Left cardiac atrium (tissue), 4 donors: Measurements from ENCODE around the gene ATP5IF1. TPM values are rescaled to one million over a fixed set of nuclear protein-coding genes. Genes with fewer than 3 reads are reported as not detected.

Source experiments
- ATAC-seq, 2 donors: fragments of 200-7000 bp; cut with Tn5 transposase; one replicate each; pipeline ENCODE4 v1.9.1; 2020; ENCODE audit warnings: mild to moderate bottlenecking in 2 of 2, moderate library complexity in 2 of 2
- DNase-seq: peaks from one replicate; pipeline ENCODE4 v3.0.0-alpha.2; 2020
- intact Hi-C, 2 donors: fragments of 100-400 bp; cut with DNase I; formaldehyde crosslinking; loops; one replicate each; pipeline versions ENCODE4 v1.14.1 to v1.15.1; 2022 to 2023
- total RNA-seq, 2 donors: library from RNA; stranded (reverse); fragmentation: NEBNext Ultra II Directional; extraction: Animal tissue kit (Norgen Biotek cat#: 25700); gene quantifications; one replicate each; pipeline ENCODE4 v1.2.1, GENCODE V29; 2021
- donor health status: DM: no; HTN: yes; CAD: no.
- donor health status: DM: no; HTN: yes; CAD: no; lungs with severe emphysema.
- donor health status: DM: yes; HTN: yes; CAD: no.
- donor health status: Dilated cardiomyopathy.

The ATP5IF1 gene
- total RNA-seq, 2 donors from 2014 or later = 241 to 296 TPM

DNA sequence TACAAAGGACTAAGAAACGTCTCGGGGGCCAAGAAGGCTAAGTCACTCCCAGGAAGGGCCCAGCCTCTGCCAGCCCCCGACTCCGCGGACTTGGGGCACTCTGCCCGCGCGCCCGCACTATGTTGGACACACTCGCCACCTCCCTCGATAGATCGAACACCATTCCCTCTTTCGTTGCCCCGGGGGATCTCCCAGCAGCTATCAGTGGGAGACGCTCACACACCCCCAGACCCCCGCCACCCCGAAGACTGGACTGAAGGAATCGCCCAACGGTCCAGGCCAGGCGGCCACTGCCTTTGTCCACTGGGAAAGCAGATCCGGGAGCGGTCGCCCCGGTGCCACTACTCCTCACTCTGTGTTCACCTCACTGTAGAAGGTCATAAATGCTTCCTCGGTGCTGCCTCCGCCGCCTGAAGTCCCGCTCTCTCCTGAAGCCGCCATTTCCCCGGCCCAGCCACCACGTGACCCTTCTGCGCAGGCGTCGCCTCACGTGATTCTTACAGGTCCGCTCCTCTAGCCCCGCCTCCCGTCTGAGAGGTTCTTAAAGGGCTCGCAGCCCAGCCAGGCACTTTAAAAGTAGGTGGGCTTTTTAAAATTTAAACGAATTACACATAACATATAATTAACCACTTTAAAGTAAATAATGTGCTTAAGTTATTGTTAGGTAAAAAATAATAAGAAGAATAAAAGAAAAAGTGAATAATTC lies 3.2 kb upstream of the ATP5IF1 start, which contains the start of gene DNAJC8:
TSS of gene DNAJC8 (minus strand) at position 472 of the 706 bp plus-strand sequence. CDS start at position 441, 31 bp downstream.
- DNase-seq (peak; percentile 97), ATAC-seq (peak; percentile 78 to 81)
- intact Hi-C loops = no loop called here

DNA sequence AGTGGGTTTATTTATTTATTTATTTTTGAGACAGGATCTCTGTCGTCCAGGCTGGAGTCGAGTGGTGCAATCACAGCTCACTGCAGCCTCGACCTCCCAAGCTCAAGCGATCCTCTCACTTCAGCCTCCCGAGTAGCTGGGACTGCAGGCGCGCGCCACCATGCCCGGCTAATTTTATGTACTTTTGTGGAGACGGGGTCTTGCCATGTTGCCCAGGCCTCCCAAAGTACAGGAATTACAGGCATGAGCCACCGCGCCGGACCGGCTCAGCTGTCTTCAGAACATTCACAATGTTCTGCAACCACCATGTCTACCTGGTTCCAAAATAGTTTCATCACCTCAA lies 2.7 kb upstream of the ATP5IF1 start:
- DNase-seq (no peak), ATAC-seq (no peak)
- intact Hi-C loops = no loop called here

DNA sequence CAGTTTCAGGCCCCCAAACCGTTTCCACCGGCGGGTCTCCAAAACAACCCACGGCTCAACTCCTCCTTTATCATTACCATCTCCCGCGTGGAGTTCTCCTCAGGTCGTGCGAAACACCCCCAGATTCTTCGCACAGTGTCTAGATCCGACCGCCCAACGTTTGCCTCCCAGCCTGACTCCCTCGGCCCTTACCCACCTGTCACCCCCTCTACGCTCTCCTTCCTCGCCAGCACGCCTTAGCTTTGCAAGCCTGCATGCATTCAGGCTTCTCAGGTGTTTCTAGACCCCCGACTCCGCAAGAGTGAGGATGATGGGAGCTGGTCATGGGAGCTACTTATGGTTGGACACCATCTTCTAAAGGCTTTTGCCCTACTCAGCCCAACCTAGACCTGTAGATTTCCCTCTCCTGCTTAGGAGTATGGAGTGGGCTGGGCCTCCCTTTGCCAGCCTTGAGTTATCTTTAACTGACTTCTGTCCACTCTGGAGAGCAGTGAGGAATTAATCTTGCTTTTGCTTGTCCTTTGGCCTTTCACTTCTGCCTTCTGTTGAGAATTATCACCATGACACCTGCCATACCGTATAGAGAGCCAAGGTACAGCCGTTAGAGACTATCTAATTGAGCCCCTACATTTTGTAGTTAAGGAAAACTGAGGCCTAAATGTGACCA lies 865 bp downstream of the ATP5IF1 start:
- no peak for DNase-seq

DNA sequence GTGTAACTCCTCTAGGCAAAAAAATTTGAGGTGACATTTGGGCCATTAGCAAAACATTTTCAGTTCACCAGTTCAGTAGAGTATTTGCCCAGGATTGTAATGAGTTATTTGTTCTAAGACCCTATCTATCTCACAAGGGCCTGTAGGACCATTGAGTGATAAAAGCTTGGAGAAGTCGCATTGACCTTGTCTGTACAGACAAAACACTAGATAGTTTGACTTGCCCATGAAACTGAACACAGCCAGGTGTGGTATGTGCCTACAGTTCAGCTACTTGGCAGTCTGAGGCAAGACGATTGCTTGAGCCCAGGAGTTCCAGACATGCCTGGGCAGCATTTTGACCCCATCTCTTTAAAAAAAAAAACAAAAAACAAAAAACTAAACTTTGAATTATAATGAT lies 3.1 kb downstream of the ATP5IF1 start:
- DNase-seq = no peak
- intact Hi-C loops = no loop called here
- no peak for ATAC-seq

More for the DNA sequence above, 865 bp downstream of the ATP5IF1 start:
- peak in 1 of 2 donors; percentile 1 for ATAC-seq
- intact Hi-C loops = no loop called here

DNA sequence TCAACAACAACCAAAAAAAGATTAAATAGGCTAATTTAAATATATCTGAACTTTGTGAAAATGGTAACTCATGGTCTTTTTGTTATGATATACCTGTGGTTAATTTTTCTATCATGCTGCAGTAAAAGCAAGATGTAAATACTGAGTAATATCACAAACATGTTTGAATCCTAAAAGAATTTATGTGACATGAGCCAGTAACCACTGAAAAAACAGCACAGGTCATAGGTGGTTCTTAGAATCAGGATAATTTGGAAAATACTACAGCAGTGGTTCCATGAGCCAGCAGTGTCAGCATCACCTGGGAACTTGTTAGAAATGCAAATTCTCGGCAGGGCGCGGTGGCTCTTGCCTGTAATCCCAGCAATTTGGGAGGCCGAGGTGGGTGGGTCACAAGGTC lies 4.1 kb downstream of the ATP5IF1 start:
- ATAC-seq (no peak), DNase-seq (no peak)
- intact Hi-C loops = no loop called here

DNA sequence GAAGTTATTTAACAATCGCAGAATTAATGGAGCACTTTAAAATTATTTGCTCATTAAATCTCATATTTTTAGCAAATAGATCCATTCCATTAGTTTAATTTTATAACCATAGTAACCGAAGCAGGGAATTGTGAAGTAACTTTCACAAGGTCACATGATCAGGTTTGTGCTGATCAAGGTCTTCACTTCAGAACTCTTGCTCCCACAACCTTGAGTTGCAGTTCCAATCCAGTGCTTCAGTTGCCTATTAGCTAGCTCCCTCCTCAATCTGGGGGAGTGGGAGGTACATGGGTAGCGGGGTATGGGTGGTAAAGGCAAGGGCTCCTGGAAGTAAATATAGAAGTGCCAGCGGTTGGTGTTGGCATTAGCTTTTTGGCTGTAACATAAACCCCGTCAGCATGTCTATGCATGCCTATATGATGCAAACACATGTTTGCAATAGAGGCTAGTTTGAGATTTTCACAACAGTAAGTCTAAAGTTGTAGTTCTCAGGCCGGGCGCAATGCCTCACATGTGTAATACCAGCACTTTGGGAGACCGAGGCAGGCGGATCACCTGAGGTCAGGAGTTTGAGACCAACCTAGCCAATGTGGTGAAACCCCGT lies 5.8 kb downstream of the ATP5IF1 start:
- ATAC-seq (no peak), DNase-seq (no peak)
- intact Hi-C loops = no loop called here

DNA sequence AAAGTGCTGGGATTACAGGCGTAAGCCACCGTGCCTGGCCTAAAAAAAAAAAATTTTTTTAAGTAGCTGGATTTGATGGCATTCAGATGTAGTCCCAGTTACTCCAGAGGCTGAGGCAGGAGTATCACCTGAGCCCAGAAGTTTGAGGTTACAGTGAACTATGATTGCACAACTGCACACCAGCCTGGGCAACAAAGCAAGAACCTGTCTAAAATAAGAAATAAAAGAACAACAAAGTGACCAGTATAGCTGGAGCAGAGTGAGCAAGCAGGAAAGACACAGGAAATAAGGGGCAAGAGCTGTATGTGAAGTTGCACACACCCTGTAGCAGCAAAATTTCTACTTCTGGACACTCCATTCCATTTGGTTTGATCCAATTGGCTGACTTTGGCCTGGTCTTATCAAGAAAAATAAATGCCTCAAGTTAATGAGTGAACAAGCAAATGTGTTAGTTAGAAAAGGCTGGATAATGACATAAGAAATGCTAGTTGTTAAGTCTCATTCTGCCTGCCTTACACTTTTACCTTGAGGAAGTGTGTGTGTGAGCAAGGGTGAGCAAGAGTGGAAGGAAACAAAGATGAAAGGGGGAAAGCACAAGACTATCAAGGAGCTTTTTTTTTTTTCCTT lies 7.9 kb downstream of the ATP5IF1 start:
- intact Hi-C loops = no loop called here
- ATAC-seq (no peak), DNase-seq (no peak)

DNA sequence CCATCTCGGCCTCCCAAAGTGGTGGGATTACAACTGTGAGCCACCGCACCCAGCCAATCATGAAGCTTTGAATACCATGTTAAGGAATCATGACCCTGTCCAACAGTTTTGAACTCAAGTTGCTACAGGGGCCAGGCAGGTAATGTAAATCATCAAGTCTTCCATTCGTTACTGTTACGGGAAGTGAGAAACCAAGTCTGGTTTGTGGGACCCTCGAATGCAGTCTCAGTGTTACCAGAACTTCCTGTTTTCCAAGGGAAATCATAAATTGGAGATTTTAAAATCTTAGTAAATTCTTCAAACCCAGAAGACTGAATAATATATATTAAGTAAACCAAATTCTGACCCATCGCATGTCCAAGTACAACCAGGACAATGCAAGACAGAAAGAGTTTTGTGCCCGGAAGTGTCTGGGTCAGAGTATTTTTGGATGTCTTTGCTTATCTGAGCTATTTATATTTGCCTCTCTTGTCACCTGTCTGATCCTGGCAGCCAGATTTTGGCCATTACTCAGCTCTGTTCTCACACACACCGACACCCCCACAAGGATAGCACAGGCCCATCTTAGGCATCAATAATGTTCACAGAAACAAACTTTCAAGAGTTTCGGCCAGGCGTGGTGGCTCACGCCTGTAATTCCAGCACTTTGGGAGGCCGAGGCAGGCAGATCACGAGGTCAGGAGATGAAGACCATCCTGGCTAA lies 8.8 kb downstream of the ATP5IF1 start:
- ATAC-seq (no peak), DNase-seq (peak; percentile 39)
- intact Hi-C loops = loop anchor here in 1 of 2 donors (5.0 kb wide), 1 partner anchor 83 kb away; the partner anchor contains the start of gene MED18

DNA sequence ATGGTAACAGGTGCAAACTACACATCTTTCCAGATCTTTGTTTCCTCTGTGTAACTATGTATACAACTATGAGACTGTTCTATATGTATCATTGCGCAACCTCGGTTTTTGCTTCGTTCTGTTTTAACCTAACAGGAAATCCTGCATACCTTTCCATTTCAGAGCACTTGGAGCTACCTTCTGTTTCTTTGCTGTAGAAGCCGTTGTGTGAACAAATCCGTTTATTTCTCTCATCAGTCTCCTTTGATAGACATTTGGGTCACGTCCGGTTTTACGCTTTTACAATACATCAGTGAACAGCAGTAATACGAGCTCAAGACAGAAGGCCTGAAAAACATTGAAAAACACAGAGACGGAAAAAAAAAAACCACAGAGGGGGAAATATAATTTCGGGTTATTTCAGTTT lies 10.5 kb downstream of the ATP5IF1 start:
- no peak for DNase-seq
- intact Hi-C loops = loop anchor here in 1 of 2 donors (5.0 kb wide), 1 partner anchor 81 kb away; the partner anchor contains the start of gene MED18
- no peak for ATAC-seq

DNA sequence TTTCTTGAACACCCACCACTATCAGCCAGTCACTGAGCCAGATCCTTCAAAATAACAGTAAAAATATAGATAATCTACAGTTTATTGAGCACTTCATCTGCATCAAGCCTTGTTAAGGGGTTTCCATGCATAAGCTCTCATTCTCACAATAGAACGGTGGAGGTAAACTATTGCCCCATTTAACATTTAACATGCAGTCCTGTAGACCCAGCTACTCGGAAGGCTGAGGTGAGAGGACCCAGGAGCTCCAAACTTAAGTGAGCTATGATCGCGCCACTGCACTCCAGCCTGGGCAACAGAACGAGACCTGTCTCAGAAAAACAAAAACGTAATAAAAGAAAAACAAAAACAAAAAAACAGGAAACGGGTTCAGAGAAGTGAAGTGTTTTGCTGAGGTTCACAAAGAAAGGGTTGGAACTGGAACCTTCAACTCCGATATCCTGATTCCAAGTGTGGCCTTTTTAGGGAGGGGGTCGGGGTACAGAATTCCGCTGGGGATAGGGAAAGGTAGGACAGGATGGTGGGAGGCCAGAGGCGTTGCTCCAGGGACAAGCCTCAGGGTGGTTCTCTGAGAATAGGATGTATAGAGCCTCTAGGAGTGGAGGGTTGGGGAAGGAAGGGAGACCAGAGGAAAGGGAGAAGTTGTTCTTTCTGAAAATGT lies 11.8 kb downstream of the ATP5IF1 start:
- no peak for ATAC-seq
- no peak for DNase-seq
- intact Hi-C loops = loop anchor here in 1 of 2 donors (5.0 kb wide), 1 partner anchor 80 kb away; the partner anchor contains the start of gene MED18

DNA sequence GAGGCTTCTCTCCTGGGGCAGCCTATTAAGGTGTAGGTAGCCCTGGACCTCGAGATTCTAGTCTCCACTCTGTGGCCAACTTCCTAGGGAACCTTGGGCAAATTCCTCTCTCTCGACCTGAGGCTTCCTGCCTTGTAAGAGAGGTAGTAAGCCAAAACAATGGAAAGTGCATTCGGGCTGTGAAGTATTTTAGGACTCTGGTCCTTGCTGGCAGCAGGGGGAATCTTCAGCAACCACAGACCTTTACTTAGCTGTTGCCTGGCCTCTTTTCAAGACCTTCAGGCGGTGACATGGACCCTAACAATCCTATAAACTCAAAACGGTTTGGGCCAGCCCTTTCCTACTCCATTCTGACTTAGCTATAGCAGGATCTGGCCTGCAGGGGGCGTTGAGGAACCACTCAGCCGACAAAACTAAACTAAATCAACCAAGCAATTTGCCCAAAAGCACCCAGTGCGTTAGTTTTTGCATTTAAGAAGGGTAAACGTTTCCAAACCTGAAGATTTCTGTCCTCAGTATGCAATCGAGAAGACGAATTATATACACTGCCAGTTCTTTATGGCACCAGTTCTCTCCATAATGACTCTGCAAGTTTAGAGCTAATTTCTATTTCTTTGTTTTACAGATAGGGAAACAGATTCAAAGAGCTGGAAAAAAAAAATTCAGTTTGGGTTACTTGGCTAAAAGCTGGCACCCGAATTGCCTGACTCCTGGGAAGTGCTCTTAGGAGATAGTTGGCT lies 12.5 kb downstream of the ATP5IF1 start:
- intact Hi-C loops = loop anchor here in 1 of 2 donors (5.0 kb wide), 1 partner anchor 79 kb away; the partner anchor contains the start of gene MED18
- DNase-seq (peak; percentile 81), ATAC-seq (peak; percentile 49 to 69)

DNA sequence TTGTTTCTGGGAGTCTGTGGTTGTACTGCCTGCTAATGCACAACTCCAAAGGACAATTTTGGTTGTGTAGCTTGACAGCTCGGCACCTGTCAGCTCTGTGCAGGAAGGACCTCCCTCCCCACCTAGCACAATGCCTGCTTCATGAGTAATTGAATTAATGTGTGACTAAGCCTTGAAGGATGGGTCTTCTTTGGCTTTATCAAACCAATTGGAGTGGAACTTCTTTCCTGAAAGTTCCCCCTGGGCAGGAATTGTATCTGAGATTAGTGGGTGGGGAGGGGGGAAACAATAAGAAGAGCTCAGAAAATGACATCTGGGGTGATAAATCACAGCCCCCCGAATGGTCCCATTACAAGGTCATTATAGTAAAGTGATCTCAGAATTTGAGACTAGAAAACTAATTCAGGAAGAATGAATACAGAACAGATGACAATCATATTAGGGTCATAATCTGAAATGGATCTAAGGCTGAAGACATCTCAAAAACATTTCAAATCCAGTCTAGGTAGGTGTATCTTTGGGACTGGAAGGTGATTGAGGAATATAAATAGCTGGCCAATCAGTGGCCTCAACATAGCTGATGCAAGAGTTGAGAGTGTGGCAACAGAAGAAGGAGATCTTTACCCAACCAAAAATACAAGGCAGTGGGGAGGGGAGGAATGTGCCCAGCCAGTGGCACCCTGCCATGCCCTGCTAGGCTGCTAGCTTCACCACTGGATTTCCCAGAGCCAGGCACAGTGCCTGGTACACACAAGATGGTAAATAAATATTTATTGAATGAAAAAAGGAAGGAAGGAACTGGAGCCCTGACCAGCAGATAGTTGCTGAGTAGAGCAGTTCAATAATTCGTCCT lies 13.3 kb downstream of the ATP5IF1 start:
- ATAC-seq = peak; percentile 31 to 32
- intact Hi-C loops = loop anchor here in 1 of 2 donors (5.0 kb wide), 1 partner anchor 78 kb away; the partner anchor contains the start of gene MED18
- peak; percentile 53 for DNase-seq

DNA sequence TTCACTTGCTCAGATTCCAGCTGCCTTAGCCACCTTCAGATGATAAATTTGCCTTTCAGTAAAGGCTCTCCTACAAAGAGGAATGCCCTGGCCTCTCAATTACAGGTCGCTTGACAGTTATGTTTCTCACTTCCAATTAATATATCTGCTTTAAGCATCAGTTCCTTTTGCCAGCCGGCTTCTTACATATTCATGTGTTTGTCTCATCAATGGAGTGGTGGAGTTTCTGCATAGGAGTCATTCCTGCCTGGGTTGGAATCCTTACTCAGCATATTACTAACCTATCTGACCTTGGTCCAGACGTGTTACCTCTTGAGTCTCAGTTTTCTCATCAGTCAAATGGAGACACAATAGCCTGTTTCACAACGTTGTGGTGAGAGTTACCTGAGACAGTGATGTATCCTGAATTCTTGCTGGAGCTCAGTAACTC lies 14.0 kb downstream of the ATP5IF1 start:
- no peak for ATAC-seq
- no peak for DNase-seq
- intact Hi-C loops = loop anchor here in 1 of 2 donors (5.0 kb wide), 1 partner anchor 77 kb away; the partner anchor contains the start of gene MED18

DNA sequence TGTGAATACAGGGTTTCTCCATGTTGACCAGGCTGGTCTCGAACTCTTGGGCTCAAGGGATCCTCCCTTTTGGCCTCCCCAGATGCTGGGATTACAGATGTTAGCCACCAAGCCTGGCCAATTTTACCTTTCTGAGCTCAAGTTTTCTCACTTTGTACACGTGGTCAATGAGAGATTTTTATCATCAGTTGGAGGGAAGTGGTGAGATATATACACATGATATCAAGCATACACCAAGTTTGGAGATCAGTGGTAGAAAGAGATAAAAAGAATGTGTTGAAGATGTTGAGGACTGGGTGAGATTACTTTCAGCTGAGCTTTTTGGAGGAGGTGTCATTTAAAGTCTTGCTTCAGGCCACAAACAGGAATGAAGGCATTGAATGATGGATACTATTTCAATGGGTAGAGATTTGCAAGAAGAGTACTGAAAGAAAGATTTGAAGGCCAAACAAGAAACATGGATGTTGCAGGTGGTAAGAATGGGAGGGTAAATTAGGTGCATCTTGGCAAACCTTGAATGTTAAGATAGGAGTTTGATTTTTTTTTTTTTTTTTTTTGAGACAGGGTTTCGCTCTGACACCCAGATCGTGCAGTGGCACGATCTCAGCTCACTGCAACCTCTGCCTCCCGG lies 20.4 kb downstream of the ATP5IF1 start:
- DNase-seq = no peak
- ATAC-seq = no peak
- intact Hi-C loops = no loop called here

DNA sequence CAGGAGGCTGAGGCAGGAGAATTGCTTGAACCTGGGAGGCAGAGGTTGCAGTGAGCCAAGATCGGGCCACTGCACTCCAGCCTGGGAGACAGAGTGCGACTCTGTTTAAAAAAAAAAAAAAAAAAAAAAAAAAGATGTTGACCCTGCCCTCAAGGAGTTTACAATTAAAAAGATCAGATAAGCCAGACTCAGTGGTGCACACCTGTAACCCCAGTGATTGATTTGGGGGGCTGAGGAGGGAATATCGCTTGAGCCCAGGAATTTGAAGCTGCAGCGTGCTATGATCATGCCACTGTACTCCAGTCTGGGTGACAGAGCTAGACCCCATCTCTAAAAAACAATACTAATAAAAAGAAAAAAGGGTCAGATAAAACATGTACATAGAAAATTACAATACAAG lies 21.8 kb downstream of the ATP5IF1 start:
- intact Hi-C loops = no loop called here
- DNase-seq = no peak
- ATAC-seq = no peak

DNA sequence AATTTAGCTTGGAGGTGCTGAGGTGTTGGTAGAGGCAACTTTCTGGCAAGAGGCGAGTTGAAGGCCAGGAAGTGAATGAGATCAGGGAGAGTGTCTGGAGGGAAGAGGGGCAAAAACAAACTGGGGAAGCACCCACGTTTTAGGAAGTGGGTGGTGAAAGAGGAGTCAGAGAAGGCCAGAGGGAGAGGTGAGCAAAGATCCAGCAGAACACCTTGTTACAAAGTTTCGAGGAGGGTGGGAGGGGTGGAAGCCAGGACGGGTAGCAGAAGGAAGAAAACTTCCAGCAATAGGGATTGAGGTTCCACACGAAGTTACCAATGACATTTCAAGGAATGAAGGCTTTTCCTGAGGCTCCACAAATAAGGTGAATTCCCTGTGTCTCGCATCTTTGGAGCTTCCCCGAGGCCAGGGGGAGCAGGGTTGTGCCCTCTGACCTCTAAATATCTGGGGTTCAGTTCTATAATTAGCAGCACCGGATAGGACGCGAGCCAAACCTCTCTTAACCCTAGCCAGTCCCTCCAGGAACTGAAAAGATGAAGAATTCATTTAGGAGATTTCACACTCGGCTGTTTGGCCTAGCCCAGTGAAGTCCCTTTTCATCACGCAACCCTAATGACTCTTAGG lies 22.8 kb downstream of the ATP5IF1 start:
- ATAC-seq (no peak), DNase-seq (no peak)
- intact Hi-C loops = no loop called here
